Suprapubic skin (tissue), 4 donors: ENCODE results near the gene MAP3K10. TPM values are rescaled to one million over a fixed set of nuclear protein-coding genes. Genes with fewer than 3 reads are reported as not detected.

Source experiments
- DNase-seq, 2 donors: peaks; one replicate each; pipeline ENCODE4 v3.0.0-alpha.2; 2019; ENCODE audit warnings: low spot score in 2 of 2
- H3K27ac ChIP-seq: fragments of 200-600 bp; sonication (generic); one replicate; pipeline ENCODE4 v1.5.1; 2019
- H3K27me3 ChIP-seq: fragments of 200-600 bp; sonication (generic); one replicate; pipeline ENCODE4 v1.5.1; 2019
- H3K36me3 ChIP-seq: fragments of 200-600 bp; sonication (generic); one replicate; pipeline ENCODE4 v1.5.1; 2019
- H3K4me1 ChIP-seq: fragments of 200-600 bp; sonication (generic); one replicate; pipeline ENCODE4 v1.5.1; 2019
- H3K4me3 ChIP-seq: fragments of 200-600 bp; sonication (generic); one replicate; pipeline ENCODE4 v1.5.1; 2019; ENCODE audit warnings: mild to moderate bottlenecking
- H3K9me3 ChIP-seq: fragments of 200-600 bp; sonication (generic); one replicate; pipeline ENCODE4 v1.5.1; 2019
- CTCF ChIP-seq, 2 donors: fragments of 200-600 bp in 1 of 2; fragments of 450-650 bp in 1 of 2; sonication (generic) in 1 of 2; IDR thresholded peaks; one replicate each; pipeline ENCODE4 v1.5.1; 2016 to 2019; ENCODE audit warnings: antibody characterized with exemption in 2 of 2, mild to moderate bottlenecking in 1 of 2, moderate library complexity in 1 of 2
- EP300 ChIP-seq: sonication (generic); formaldehyde crosslinking; IDR thresholded peaks from one replicate; pipeline ENCODE4 v1.6.1; 2017; ENCODE audit warnings: antibody characterized with exemption
- POLR2A ChIP-seq, 2 donors: fragments of 450-650 bp; IDR thresholded peaks; one replicate each; pipeline ENCODE4 v1.6.1; 2017; ENCODE audit warnings: antibody characterized with exemption in 2 of 2, mild to moderate bottlenecking in 2 of 2, moderate library complexity in 2 of 2
- POLR2AphosphoS5 ChIP-seq, 3 donors: sonication (generic); formaldehyde crosslinking; IDR thresholded peaks; one replicate each; pipeline ENCODE4 v1.6.1; 2017; ENCODE audit warnings: antibody characterized with exemption in 3 of 3
- WGBS: methylation state at CpG from one replicate; pipeline ENCODE4 v1.1.5; 2018; 5-methylcytosine and 5-hydroxymethylcytosine counted together
- total RNA-seq, 4 donors: library from RNA; depleted of rRNA; stranded (reverse); fragments of >200 nt; gene quantifications; one replicate each; pipeline ENCODE4 v1.1.0, GENCODE V29; 2016

The MAP3K10 gene
- total RNA-seq, 4 donors from 2014 or later, result 11.0 to 20.4 (median 17.1) TPM

GRCh38 chr19:40224342-40225150, 33.3 kb downstream of the MAP3K10 start:
- no peak for TF ChIP-seq CTCF (IDR thresholded peaks at IDR 0.05)
- TF ChIP-seq POLR2AphosphoS5 (IDR thresholded peaks at IDR 0.05), result no peak
- TF ChIP-seq EP300, result no peak
- no peak for TF ChIP-seq POLR2A (IDR thresholded peaks at IDR 0.05)
- Histone ChIP-seq H3K27ac (no peak overlapping the region), H3K4me1 (peaks cover 25% of the 10 kb centered on the region), H3K4me3 (no peak overlapping the region), H3K9me3 (no peaks in the 10 kb centered on the region), H3K27me3 (peaks cover 35% of the 10 kb centered on the region), H3K36me3 (no peaks in the 10 kb centered on the region)
- no peak for DNase-seq
- 52% methylated on average over 17 of the region's 32 CpGs for WGBS

DNA sequence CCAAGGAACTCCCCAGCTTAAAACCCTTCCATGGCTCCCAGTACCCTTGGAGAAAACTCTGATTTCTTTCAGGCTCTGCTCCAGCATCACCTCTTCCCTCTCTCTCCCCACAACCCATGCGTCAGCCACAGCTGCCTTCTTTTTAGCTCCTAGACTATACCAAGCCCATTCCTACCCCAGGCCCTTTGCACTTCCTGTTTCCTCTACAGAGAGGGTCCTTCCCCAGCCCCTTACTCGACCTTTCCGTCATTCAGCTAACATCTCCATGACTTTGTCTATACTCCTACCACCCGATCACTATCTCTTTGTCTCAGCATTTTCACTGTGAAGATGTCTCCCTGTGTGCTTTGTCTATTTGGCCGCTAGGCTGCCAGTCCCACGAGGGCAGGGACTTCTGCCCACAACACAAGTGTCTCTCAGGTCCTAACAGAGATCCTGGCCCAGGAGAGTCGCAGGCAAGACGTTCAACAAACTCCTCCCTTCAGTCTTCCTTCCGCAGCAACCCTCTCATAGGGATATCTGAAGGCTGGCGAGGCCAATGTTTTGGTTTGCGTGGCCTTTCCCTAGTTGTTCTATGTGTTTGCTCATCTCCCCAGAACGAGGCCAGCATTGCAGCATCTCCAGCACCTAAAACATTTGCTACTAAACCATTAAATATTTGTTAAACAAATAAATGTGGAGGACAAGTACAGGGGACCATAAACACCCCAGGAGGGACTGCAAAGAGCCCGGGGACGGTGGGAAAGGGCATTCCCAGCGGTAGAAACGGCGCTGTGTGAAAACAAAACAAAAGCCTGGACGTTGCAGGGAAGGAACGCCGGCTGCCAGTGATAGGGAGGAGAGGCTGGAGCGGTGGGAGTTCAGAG, 34.4 kb downstream of the MAP3K10 start:
- Histone ChIP-seq H3K9me3 (no peaks in the 10 kb centered on the region), H3K27ac (no peak overlapping the region), H3K4me1 (peaks cover 22% of the 10 kb centered on the region), H3K4me3 (peak overlapping the region; percentile 37), H3K27me3 (peaks cover 34% of the 10 kb centered on the region), H3K36me3 (no peaks in the 10 kb centered on the region)
- 26% methylated on average over 21 of the region's 21 CpGs for WGBS
- no peak for DNase-seq
- TF ChIP-seq EP300, result no peak
- TF ChIP-seq POLR2A (IDR thresholded peaks at IDR 0.05), result no peak
- no peak for TF ChIP-seq POLR2AphosphoS5 (IDR thresholded peaks at IDR 0.05)
- TF ChIP-seq CTCF (IDR thresholded peaks at IDR 0.05), result no peak

DNA sequence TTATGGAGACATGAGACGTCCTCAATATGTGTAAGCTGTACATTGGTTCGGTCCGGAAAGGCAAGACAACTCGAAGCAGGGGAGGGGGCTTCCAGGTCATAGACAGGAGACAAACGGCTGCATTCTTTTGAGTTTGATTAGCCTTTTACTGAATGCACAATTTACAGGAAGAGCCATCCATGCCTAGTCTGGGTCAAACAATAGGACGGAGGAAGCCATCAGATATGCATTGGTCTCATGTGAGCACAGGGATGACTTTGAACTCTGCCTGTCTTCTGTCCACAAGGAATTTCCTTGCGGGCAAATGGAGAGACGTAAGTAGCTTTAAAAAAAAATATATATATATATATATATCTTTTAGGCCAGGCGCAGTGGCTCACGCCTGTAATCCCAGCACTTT, 37.1 kb downstream of the MAP3K10 start:
- no peak for DNase-seq
- Histone ChIP-seq H3K27me3 (peaks cover 29% of the 10 kb centered on the region), H3K4me3 (no peak overlapping the region), H3K9me3 (no peaks in the 10 kb centered on the region), H3K4me1 (peaks cover 16% of the 10 kb centered on the region), H3K36me3 (peaks cover 11% of the 10 kb centered on the region), H3K27ac (no peak overlapping the region)
- 47% methylated on average over 10 of the region's 10 CpGs for WGBS
- TF ChIP-seq EP300 (no peak), POLR2A (IDR thresholded peaks at IDR 0.05) (no peak), POLR2AphosphoS5 (IDR thresholded peaks at IDR 0.05) (no peak), CTCF (IDR thresholded peaks at IDR 0.05) (no peak)

DNA sequence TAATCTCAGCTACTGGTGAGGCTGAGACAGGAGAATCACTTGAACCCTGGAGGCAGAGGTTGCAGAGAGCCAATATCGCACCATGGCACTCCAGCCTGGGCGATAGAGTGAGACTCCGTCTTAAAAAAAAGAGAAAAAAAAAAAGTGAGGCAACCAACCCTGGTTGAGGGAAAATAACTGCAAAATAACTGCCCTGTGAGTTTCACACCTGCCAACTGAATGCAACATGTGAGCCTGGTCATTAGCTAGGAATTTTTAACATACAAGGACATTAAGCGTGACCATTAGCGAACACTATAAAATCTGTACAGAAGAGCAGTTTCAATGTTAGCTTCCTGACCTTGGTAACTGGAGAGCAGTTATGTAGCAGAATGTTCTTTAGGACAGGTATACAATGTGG, 37.6 kb downstream of the MAP3K10 start:
- peaks cover 16% of the 10 kb centered on the region for H3K36me3 ChIP-seq
- DNase-seq, result no peak
- no peak for TF ChIP-seq POLR2AphosphoS5 (IDR thresholded peaks at IDR 0.05)
- TF ChIP-seq POLR2A (IDR thresholded peaks at IDR 0.05), result no peak
- TF ChIP-seq CTCF (IDR thresholded peaks at IDR 0.05), result no peak
- TF ChIP-seq EP300, result no peak
- 88% methylated on average over 5 of the region's 5 CpGs for WGBS
- peaks cover 27% of the 10 kb centered on the region for H3K27me3 ChIP-seq
- H3K9me3 ChIP-seq, result no peaks in the 10 kb centered on the region
- H3K27ac ChIP-seq, result no peak overlapping the region
- no peak overlapping the region for H3K4me3 ChIP-seq
- peaks cover 15% of the 10 kb centered on the region for H3K4me1 ChIP-seq

- Histone ChIP-seq H3K27ac (no peak overlapping the region), H3K9me3 (no peaks in the 10 kb centered on the region), H3K36me3 (peaks cover 22% of the 10 kb centered on the region), H3K27me3 (peaks cover 24% of the 10 kb centered on the region), H3K4me3 (no peak overlapping the region), H3K4me1 (peaks cover 15% of the 10 kb centered on the region)
- DNase-seq, result no peak
- 23% methylated on average over 3 of the region's 3 CpGs for WGBS
- TF ChIP-seq CTCF (IDR thresholded peaks at IDR 0.05) (no peak), EP300 (no peak), POLR2AphosphoS5 (IDR thresholded peaks at IDR 0.05) (no peak), POLR2A (IDR thresholded peaks at IDR 0.05) (no peak)
Observed at GRCh38 chr19:40229484-40229883, 38.3 kb downstream of the MAP3K10 start.
